WTC11 (cell line): ENCODE data around the gene MTFMT. TPM values are rescaled to one million over a fixed set of nuclear protein-coding genes. Genes with fewer than 3 reads are reported as not detected.
A peak's percentile ranks its signal among the peaks of the same experiment; 100 is the strongest.

Experiments used
- ATAC-seq: fragments of 200-7000 bp; cut with Tn5 transposase; 2 replicates; pipeline ENCODE4 v1.10.0; 2021; ENCODE audit warnings: mild to moderate bottlenecking, moderate library complexity
- CTCF ChIA-PET: fragments of 300-600 bp; sonication (Branson Sonifier 250); formaldehyde crosslinking; loops from one replicate; lab custom pipeline; 2021; ENCODE audit warnings: antibody characterized with exemption; lab: Charles Lee
- POLR2A ChIA-PET: fragments of 350-600 bp; sonication (Branson Sonifier 250); formaldehyde crosslinking; loops from one replicate; lab custom pipeline; 2021; ENCODE audit warnings: antibody characterized with exemption; lab: Charles Lee
- DNase-seq: peaks from one replicate; pipeline ENCODE4 v3.0.0; 2021; ENCODE audit warnings: low spot score
- H3K27ac Mint-ChIP-seq: 2 replicates; pipeline ENCODE4 v1.8.0; 2021; ENCODE audit warnings: mixed read lengths
- H3K27me3 Mint-ChIP-seq: 2 replicates; pipeline ENCODE4 v1.8.0; 2021; ENCODE audit warnings: low read depth, mild to moderate bottlenecking, moderate library complexity, mixed read lengths
- H3K36me3 Mint-ChIP-seq: 2 replicates; pipeline ENCODE4 v1.8.0; 2021; ENCODE audit warnings: mixed read lengths
- H3K4me1 Mint-ChIP-seq: 2 replicates; pipeline ENCODE4 v1.8.0; 2022; ENCODE audit warnings: mixed read lengths
- H3K4me3 Mint-ChIP-seq: 2 replicates; pipeline ENCODE4 v1.8.0; 2021; ENCODE audit warnings: mild to moderate bottlenecking, moderate library complexity, mixed read lengths
- H3K9me3 Mint-ChIP-seq: 2 replicates; pipeline ENCODE4 v1.8.0; 2021; ENCODE audit warnings: mixed read lengths
- CREM ChIP-seq: sonication (generic); formaldehyde crosslinking; IDR thresholded peaks from 2 replicates; pipeline ENCODE4 v1.8.1; 2022; ENCODE audit warnings: mild to moderate bottlenecking, missing genetic modification reagents, moderate library complexity
- HMGA2 ChIP-seq: fragments of 250-450 bp; sonication (Bioruptor Pico); IDR thresholded peaks from 2 replicates; pipeline ENCODE4 v1.4.0; 2021; ENCODE audit warnings: mild to moderate bottlenecking, moderate library complexity
- JAZF1 ChIP-seq: fragments of 250-450 bp; sonication (Bioruptor Pico); IDR thresholded peaks from 2 replicates; pipeline ENCODE4 v1.9.0; 2021; ENCODE audit warnings: moderate library complexity, mild to moderate bottlenecking, inconsistent platforms
- NFATC4 ChIP-seq: fragments of 250-450 bp; sonication (Bioruptor Pico); IDR thresholded peaks from 2 replicates; pipeline ENCODE4 v1.9.0; 2021; ENCODE audit warnings: mild to moderate bottlenecking
- RELA ChIP-seq: sonication (generic); formaldehyde crosslinking; IDR thresholded peaks from 2 replicates; pipeline ENCODE4 v1.8.1; 2022; ENCODE audit warnings: missing genetic modification reagents, mild to moderate bottlenecking, borderline replicate concordance
- SMAD4 ChIP-seq: sonication (generic); formaldehyde crosslinking; IDR thresholded peaks from 2 replicates; pipeline ENCODE4 v1.8.0; 2022; ENCODE audit warnings: mild to moderate bottlenecking, missing genetic modification reagents
- SOX15 ChIP-seq: fragments of 250-450 bp; sonication (Bioruptor Pico); IDR thresholded peaks from 2 replicates; pipeline ENCODE4 v1.9.0; 2021; ENCODE audit warnings: mild to moderate bottlenecking
- TEAD1 ChIP-seq: sonication (generic); formaldehyde crosslinking; IDR thresholded peaks from 2 replicates; pipeline ENCODE4 v1.8.0; 2022; ENCODE audit warnings: mild to moderate bottlenecking, missing genetic modification reagents
- ZNF138 ChIP-seq: sonication (generic); formaldehyde crosslinking; conservative IDR thresholded peaks from 2 replicates; pipeline ENCODE4 v1.8.1; 2022; ENCODE audit warnings: mild to moderate bottlenecking, moderate library complexity, missing genetic modification reagents
- ZNF263 ChIP-seq: sonication (generic); formaldehyde crosslinking; IDR thresholded peaks from 2 replicates; pipeline ENCODE4 v1.8.1; 2022; ENCODE audit warnings: low read depth, mild to moderate bottlenecking, moderate library complexity, missing genetic modification reagents
- ZNF423 ChIP-seq: fragments of 250-450 bp; sonication (Bioruptor Pico); IDR thresholded peaks from 2 replicates; pipeline ENCODE4 v2.1.2; 2022; ENCODE audit warnings: mild to moderate bottlenecking, moderate library complexity
- ZNF671 ChIP-seq: fragments of 250-450 bp; sonication (Bioruptor Pico); IDR thresholded peaks from 2 replicates; pipeline ENCODE4 v1.8.0; 2021; ENCODE audit warnings: mild to moderate bottlenecking
- total RNA-seq: library from RNA; stranded (reverse); gene quantifications from 3 replicates; pipeline ENCODE4 v1.2.3, GENCODE V29; 2021
- TF ChIP-seq, protein P1 (sequence below): fragments of 250-450 bp; sonication (Bioruptor Pico); IDR thresholded peaks from 2 replicates; pipeline ENCODE4 v1.9.0; 2021; ENCODE audit warnings: moderate library complexity, mild to moderate bottlenecking, inconsistent platforms, borderline replicate concordance
- TF ChIP-seq, protein P2 (sequence below): sonication (generic); formaldehyde crosslinking; IDR thresholded peaks from 2 replicates; pipeline ENCODE4 v1.8.0; 2022; ENCODE audit warnings: mild to moderate bottlenecking, missing genetic modification reagents
- TF ChIP-seq, protein P3 (sequence below): sonication (generic); formaldehyde crosslinking; IDR thresholded peaks from 2 replicates; pipeline ENCODE4 v1.8.0; 2022; ENCODE audit warnings: mild to moderate bottlenecking, missing genetic modification reagents
- TF ChIP-seq, protein P4 (sequence below): sonication (generic); formaldehyde crosslinking; IDR thresholded peaks from 2 replicates; pipeline ENCODE4 v1.8.1; 2022; ENCODE audit warnings: mild to moderate bottlenecking, moderate library complexity, missing genetic modification reagents
- TF ChIP-seq, protein P5 (sequence below): sonication (generic); formaldehyde crosslinking; IDR thresholded peaks from 2 replicates; pipeline ENCODE4 v1.8.1; 2022; ENCODE audit warnings: missing genetic modification reagents, borderline replicate concordance

The MTFMT gene
- total RNA-seq, 1 experiment from 2014 or later, result 26.7 TPM

DNA sequence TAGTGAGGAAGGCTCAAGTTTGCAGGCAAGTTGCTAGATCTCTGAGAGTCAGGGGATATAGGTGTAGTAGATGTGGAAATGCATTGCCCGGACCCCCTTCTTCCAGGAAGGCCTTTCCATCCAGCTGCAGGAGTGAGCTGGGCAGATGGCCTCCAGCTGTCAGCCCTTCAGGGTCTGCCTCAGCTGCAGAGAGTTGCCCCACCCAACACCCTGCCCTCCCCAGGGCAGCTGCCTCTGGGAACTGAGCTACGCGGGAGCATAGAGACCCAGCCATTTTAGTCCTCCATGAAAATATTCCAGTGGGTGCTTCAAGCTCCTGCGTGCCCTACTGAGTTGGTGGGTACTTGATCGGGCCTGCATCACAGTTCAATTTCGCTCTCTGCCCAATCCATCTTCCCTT is 69.3 kb downstream of the MTFMT start (continued):
- TF ChIP-seq, protein P1, sequence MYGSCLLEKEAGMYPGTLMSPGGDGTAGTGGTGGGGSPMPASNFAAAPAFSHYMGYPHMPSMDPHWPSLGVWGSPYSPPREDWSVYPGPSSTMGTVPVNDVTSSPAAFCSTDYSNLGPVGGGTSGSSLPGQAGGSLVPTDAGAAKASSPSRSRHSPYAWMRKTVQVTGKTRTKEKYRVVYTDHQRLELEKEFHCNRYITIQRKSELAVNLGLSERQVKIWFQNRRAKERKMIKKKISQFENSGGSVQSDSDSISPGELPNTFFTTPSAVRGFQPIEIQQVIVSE (CRISPR knock-in tag), result no peak

DNA sequence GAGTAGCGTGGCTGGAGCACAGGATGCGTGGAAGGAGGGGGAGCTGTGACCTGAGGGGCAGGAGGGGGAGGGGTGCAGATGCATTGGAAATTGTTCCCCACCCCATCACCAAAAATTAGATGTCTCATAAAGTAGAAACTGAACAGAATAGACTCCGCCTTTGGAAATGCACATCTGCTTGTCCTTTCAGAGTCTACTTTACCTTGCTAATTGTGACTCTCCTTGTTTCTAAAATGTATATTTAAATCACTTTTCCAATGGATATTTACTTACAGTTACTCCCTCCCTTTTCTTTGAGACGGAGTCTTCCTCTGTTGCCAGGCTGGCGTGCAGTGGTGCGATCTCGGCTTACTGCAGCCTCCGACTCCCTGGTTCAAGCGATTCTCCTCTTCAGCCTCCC is 70.3 kb downstream of the MTFMT start:
- H3K27ac Mint-ChIP-seq, result no peak overlapping the region
- H3K4me1 Mint-ChIP-seq, result 0 out of 2 replicates have a peak, but pooled peaks cover 3% of the 10 kb centered on the region
- DNase-seq, result no peak
- POLR2A ChIA-PET, result no interaction called here
- TF ChIP-seq CREM (no peak), ZNF263 (CRISPR knock-in tag) (no peak), SOX15 (CRISPR knock-in tag) (no peak), ZNF138 (CRISPR knock-in tag) (no peak), JAZF1 (CRISPR knock-in tag) (no peak), RELA (no peak), NFATC4 (CRISPR knock-in tag) (no peak), ZNF671 (CRISPR knock-in tag) (no peak)
- TF ChIP-seq, protein P2, sequence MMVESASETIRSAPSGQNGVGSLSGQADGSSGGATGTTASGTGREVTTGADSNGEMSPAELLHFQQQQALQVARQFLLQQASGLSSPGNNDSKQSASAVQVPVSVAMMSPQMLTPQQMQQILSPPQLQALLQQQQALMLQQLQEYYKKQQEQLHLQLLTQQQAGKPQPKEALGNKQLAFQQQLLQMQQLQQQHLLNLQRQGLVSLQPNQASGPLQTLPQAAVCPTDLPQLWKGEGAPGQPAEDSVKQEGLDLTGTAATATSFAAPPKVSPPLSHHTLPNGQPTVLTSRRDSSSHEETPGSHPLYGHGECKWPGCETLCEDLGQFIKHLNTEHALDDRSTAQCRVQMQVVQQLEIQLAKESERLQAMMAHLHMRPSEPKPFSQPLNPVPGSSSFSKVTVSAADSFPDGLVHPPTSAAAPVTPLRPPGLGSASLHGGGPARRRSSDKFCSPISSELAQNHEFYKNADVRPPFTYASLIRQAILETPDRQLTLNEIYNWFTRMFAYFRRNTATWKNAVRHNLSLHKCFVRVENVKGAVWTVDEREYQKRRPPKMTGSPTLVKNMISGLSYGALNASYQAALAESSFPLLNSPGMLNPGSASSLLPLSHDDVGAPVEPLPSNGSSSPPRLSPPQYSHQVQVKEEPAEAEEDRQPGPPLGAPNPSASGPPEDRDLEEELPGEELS, result no peak
- TF ChIP-seq, protein P3, sequence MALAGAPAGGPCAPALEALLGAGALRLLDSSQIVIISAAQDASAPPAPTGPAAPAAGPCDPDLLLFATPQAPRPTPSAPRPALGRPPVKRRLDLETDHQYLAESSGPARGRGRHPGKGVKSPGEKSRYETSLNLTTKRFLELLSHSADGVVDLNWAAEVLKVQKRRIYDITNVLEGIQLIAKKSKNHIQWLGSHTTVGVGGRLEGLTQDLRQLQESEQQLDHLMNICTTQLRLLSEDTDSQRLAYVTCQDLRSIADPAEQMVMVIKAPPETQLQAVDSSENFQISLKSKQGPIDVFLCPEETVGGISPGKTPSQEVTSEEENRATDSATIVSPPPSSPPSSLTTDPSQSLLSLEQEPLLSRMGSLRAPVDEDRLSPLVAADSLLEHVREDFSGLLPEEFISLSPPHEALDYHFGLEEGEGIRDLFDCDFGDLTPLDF (CRISPR knock-in tag), result no peak
- TF ChIP-seq, protein P4, sequence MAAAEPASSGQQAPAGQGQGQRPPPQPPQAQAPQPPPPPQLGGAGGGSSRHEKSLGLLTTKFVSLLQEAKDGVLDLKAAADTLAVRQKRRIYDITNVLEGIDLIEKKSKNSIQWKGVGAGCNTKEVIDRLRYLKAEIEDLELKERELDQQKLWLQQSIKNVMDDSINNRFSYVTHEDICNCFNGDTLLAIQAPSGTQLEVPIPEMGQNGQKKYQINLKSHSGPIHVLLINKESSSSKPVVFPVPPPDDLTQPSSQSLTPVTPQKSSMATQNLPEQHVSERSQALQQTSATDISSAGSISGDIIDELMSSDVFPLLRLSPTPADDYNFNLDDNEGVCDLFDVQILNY (CRISPR knock-in tag), result no peak
- ATAC-seq, result no peak
- peaks cover 12% of the 10 kb centered on the region for H3K9me3 Mint-ChIP-seq
- H3K36me3 Mint-ChIP-seq, result peaks cover 62% of the 10 kb centered on the region
- H3K27me3 Mint-ChIP-seq, result peaks cover 9% of the 10 kb centered on the region; the same call in 1 of the 2 replicates
- no peak overlapping the region for H3K4me3 Mint-ChIP-seq
- CTCF ChIA-PET, result no interaction called here

DNA sequence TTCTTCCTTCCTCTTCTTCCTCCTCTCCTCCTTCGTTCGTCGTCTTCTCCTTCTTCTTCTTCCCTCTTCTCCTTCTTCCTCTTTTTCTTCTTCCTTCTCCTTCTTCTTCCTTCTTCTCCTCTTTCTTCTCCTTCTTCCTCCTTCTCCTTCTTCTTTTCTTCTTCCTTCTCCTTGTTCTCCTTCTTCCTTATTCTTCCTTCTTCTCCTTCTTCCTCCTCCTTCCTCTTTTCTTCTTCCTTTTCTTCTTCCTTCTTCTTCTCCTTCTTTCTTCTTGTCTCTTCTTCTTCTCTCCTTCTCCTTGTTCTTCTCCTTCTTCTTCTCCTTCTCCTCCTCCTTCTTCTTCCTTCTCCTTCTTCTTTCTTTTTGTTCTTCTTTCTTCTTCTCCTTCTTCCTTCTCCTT is 75.0 kb downstream of the MTFMT start:
- Mint-ChIP-seq H3K36me3 (peaks cover 60% of the 10 kb centered on the region), H3K4me3 (no peak overlapping the region), H3K9me3 (peaks cover 46% of the 10 kb centered on the region), H3K27me3 (peaks cover 14% of the 10 kb centered on the region), H3K27ac (no peak overlapping the region), H3K4me1 (0 out of 2 replicates have a peak, but pooled peaks cover 3% of the 10 kb centered on the region)
- DNase-seq (no peak), ATAC-seq (no peak)
- ChIA-PET POLR2A (no interaction called here), CTCF (no interaction called here)
- TF ChIP-seq TEAD1 (CRISPR knock-in tag), result no peak
- TF ChIP-seq ZNF423, result no peak
- TF ChIP-seq, protein P5, sequence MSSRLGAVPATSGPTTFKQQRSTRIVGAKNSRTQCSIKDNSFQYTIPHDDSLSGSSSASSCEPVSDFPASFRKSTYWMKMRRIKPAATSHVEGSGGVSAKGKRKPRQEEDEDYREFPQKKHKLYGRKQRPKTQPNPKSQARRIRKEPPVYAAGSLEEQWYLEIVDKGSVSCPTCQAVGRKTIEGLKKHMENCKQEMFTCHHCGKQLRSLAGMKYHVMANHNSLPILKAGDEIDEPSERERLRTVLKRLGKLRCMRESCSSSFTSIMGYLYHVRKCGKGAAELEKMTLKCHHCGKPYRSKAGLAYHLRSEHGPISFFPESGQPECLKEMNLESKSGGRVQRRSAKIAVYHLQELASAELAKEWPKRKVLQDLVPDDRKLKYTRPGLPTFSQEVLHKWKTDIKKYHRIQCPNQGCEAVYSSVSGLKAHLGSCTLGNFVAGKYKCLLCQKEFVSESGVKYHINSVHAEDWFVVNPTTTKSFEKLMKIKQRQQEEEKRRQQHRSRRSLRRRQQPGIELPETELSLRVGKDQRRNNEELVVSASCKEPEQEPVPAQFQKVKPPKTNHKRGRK (CRISPR knock-in tag), result peak; percentile 83; the same call in 1 of the 2 replicates
- TF ChIP-seq SMAD4 (CRISPR knock-in tag), result no peak
- no peak for TF ChIP-seq HMGA2 (CRISPR knock-in tag)
